SHP77 (cell line): ENCODE results near the gene CPNE4.

Source experiments
- DNase-seq, 2 experiments: peaks; one replicate each; lab custom pipeline; 2025; lab: John Stamatoyannopoulos, UW

Gene CPNE4

DNA sequence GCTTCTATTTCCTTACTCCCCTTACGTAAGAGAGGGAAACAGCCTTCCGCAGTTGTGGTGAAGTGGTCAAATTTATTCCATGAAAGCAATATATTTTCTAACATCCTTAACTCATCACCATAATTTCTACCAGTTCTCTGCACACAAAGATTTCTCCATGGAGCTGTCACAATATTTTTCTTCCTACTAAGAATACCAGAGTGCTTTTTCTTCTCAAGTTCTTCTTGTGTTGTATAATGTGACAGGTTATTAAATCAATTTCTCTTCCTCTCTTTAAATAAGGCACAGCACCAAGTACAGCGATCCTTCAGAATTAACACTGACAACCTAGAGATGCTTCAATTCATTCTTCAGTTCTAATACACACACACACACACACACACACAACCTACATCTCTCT lies 153.0 kb downstream of the CPNE4 start:
- DNase-seq: no peak

DNA sequence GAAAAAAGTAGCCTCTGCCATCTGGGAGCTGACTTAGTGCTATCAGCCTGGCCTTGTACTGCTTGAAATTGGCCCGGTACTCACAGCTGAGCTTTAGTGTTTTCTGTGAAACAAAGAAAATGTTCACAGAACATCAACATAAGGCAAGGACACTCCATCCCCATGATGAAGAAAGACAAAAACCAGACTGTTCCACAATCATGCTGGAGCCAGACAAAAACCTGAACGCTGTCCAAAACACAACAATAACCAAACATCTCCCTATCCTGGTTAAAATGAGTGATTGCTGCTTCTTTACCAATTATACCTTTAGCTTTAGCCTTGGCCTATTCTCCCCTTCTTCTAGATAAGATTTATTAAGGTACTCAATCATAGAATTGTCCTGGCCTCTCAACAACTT lies 153.9 kb downstream of the CPNE4 start:
- no peak for DNase-seq

DNA sequence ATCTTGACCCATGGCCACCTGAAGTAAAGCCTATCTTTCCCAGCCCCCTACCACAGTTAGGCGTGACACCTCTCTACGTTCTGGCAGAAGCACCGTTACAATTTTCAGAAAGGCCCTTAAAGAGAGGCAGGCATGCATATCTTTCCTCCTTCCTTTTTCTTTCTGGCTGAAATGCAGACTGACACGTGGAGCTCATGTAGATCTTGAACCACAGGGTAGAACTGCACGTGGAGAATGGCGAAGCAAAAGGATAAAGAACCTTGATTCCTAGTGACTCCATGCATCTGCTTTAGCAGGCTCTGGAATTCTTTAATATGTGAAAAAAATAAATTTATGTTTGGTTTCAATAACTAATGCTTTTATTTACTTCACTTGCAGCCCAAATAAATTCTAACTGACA lies 166.6 kb downstream of the CPNE4 start:
- DNase-seq: no peak

GRCh38 chr3:131856171-131856570 lies 178.6 kb downstream of the CPNE4 start:
- DNase-seq: no peak

DNA sequence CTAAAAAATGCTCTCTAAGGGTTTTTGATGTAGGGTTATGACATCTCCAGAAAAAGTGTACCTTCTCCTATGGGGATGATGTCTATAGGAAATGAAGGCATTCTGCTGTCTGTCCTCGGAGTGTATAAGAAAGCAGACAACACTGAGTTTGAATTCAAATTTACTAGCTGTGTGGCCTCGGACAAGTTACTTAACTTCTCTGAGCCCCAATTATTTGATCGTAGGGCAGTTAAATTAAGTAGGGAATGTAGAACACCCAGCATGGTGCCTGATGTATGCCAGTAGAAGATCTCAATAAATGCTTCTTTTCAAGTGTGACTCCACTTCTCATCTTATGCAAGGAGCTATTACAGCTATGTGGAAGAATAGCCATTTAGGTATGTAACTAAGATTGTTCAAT lies 184.6 kb downstream of the CPNE4 start:
- no peak for DNase-seq

DNA sequence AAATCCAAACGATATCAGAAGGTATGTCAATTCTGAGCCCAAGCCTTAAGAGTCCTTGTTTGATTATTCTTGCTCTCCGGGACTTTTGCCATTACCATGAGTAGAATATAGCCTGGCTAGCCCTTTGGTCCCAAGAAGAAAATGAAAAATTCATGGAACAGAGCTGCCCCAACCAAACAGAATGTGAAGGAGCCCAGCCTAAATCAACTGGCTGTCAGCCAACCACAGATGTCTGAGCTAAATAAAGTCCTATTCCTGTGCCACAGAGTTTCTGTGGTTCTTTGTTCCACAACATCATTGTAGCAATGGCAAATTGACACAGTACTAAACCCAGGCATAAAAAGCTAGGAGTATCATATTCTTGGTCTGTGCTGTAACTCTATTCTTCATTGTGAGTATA lies 185.2 kb downstream of the CPNE4 start:
- no peak for DNase-seq

- DNase-seq: no peak
These were observed 186.8 kb downstream of the CPNE4 start for GRCh38 chr3:131847966-131848510.

DNA sequence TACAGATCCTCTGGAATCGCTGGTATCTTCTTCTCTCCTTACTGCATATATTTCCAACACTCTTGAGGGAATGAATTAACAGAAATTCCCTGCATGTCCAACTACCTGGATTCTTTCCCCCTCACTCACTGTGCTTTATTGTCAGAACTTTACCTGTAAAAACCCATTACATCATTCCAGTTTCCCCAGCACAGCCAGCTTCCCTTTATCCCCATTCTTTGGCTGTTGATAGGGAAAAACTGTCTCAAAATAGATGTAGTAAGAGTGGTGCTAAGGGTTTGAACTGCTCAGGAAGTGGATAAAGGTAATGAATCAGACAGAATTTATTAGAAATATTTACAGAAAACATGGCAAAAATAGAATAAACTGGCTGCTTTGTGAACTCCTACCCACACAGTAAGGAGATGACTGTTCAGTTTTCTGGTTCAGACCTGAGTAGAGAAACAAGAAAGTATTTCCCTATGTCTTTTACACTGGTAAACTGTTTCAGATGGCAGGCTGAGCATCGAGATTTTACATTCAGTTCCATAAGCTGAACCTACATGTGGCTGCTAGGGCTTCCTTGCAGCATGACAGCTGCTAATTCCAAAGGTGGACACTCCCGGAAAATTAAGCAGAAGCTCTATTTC lies 188.4 kb downstream of the CPNE4 start:
- no peak for DNase-seq

DNA sequence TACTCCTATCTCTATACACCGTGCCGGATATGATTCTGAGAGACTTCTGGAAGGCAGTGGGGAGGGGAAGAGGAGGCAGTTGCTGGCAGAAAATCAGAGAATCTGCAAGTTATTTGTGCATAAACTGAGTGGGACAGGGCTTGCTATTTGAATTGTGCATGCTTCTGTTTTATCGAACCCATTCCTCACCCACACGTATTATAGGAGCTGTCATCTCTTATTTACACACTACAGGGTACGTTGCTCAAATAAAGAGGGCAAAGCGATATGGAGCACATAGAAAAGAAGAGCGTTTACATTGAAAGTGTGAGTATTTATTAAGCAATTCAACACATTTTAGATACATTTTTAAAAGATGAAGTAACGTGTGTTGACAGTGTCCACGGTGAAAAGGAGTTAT lies 191.6 kb downstream of the CPNE4 start:
- DNase-seq: no peak

DNA sequence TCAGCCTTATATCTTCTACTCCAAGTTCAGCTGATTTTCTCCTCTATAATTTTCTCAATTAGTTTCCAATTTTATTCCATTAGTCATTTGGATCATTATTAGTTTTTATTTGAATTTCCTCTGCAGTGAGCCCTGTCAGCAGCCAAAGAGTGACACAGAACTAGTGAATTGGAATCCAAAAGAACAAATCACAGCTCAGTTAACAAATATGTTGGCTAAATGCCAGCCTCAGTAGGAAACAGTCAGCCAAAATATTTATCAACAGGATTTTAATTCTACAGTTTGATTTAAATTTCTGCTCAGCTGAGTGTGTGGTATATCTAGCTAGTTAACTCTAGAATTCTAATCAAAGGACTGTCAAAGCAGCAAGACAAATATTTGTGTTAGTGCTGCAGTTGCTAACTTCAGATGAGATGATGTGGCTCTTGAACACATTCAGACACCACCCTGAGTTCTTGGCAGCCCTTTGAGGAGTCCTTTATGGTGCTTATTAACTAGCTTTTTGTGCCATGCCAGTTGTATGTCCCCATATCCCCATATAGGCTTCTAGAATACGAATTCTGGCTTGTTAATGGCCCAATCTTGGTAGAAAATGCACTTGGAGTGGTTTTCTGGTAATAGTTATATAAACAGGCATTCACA lies 194.5 kb downstream of the CPNE4 start:
- no peak for DNase-seq

DNA sequence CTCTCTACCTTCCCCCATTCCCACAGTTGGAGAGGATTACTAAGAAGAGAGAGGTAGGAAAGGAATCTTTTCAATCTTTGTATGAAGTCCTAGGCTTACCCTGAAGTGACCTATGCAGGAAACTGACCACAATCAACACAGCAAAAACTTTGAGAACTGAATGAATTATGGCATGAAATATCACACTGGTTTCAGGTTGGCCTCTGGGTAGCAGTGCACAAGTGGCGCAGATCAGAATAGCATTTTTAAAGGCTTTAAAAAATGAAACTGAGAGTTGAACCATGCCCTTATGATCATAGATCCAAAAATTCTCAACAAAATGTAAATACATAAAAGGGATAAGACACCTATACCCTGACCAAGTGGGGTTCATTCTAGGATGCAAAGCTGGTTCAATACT lies 198.9 kb downstream of the CPNE4 start:
- DNase-seq: no peak

- DNase-seq: no peak
These were observed 203.2 kb downstream of the CPNE4 start for GRCh38 chr3:131831608-131832007.

DNA sequence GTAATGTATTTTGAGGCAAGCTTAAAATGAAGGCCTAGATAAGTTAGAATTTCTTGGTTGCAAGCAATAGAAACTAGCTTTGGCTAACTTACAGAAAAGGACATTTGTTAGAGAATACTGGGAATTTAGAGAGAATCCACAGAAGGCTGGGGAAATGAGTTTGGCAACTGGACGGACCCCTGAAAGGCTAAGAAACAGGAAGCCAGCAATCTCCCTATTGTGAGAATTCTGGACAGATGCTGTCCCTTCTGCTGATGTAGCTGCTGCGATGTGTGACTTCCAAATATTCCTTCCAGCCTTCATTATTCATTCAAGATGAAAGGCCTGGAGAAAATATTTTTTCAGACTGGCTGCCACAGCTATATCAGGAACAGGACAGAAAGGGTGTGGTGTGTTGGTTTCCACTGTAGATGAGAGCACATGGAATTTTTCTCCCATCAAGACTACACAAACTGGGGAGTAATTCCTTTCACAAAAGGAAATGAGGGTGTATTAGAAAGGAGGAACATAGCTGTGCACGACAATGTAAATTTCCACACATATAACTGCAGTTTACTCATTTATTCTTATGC lies 213.5 kb downstream of the CPNE4 start:
- DNase-seq: no peak

GRCh38 chr3:131819381-131820055 lies 215.3 kb downstream of the CPNE4 start:
- no peak for DNase-seq

DNA sequence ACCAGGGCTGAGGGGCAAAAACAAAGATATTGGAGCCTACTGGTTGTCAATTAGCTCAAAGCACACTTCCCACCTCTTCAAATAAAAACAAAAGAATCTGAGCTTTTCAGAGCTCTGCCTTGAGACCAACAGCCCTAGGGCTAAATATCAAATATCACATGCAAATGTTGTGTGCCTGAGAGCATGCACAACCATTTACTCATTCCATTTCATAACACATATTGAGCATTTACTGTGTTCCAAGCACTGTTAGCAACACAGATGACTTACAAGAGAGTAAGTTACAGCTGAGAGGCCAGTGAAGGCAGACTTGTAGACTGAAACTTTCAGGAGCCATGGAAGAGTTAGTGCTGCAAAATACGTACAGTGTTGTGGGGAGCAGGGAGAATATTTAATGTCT lies 222.4 kb downstream of the CPNE4 start:
- no peak for DNase-seq

DNA sequence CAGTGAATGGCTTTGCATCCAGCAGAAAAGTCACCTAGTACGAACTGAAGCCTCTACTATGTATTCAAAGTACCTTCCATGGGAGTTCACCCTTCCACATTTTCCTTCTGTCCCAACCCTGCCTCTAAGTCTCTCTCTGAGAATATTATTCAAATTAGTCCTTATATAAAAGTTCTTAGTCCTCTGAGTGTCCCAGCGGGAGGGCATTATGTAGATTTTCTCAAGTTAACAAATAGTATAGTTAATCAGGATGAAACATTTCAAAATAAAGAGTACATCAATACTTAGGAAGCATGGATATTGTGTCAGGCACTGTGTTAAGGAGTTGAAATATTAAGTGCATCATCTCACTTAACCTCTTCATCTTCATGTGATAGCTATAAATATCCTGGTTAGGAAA lies 223.3 kb downstream of the CPNE4 start:
- DNase-seq: no peak

DNA sequence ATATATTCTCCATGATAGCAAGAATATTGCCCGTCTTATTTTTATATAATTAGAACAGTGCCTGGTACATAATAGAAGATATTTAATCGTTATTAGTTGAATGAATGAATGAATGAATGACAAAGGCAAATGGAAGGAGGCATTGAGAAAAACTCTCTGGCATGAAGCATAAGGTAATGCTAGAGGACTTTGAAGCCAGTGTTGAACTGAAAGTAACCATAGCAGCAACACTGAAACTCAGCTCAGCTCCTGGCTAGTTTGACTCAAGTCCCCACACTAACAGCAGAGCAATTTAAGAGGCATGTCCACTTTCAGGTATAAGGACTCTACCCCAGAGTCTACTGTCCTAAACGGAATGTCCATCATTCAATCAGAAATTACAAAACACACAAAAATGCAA lies 227.0 kb downstream of the CPNE4 start:
- DNase-seq: no peak

DNA sequence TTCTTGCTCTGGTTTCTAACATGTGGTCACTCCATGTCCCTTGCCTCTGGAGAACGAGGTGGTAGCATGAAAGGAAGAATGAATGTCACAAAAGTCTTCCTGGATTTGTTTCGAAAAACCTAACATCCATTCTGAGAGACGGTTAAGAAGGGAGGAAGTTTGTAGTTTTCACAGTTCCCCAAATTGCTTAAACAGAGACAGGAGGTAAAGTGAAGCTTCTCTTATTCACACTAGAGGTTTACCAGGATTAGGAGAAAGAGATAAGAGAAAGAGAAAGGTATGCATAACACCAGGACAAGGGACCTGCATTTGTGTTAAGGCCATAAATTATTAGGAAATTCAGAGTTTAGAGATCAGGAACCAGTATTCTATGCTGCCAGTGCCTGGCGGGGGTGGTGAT lies 228.1 kb downstream of the CPNE4 start:
- DNase-seq: no peak

DNA sequence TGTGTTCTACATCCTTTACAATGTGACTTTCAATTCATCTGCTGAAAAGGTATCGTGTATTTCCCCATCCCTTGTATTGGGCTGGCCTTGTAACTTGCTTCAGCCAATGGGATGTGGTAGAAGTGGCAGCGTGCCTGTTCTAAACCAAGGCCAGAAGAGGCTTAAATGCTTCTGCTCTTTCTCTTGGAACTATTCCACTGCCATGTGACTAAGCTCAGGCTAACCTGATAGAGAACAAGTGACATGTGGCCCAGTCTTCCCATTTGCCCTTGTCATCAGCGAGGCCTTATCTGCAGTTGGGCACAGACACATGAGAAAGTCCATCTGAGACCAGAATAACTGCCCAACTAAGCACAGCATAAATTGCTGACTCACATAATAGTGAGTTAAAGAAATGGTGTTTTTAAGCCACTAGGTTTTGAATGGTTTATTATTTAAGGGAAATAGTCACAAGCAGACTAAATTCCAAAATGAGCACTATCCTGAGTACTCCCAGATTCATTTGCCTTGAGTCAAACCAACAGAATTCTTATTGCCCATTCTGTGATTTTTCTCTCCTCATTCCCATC lies 230.2 kb downstream of the CPNE4 start:
- no peak for DNase-seq

DNA sequence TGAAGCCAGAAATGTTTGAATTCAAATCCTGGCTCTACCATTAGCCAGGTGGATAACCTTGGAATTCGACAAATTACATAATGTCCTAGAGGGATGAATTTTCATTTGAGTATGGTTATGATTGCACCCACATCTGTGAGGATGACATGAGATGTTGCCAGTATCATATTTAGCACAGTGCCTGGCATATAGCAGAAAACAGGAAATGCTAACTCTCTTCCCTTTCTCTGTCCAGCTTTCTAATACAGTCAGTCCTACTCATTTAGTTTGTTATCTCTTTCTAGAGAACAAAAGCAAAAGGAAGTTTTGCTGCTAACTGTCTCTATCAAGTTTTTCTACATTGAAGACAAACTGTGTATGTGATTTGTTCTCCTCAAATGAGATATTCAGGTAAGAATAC lies 231.7 kb downstream of the CPNE4 start:
- DNase-seq: no peak

DNA sequence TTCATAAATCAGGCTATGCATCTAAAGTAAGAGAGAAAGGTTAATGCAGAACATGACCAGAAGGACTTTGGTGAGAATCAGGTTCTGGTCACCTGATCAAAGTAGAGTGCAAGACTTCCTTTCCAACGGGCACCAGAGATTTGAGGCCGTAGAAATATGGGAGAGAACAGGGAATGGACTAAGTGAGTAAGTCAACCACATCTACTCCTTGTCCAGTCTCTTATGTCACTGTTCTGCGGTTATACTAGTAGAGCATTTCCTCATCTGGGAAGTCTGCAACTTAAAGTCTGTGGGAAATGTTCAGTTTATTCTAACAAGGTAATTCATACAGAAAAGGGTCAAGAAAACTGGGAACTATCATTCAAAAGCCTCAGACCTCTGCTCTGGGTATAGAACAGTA lies 232.8 kb downstream of the CPNE4 start:
- DNase-seq: no peak

GRCh38 chr3:131801566-131801965 lies 233.2 kb downstream of the CPNE4 start:
- no peak for DNase-seq

- no peak for DNase-seq
These were observed 237.0 kb downstream of the CPNE4 start for GRCh38 chr3:131797776-131798175.
